NK-92 (cell line): ENCODE results near the gene ATP4B.

Source experiments
- DNase-seq: peaks from one replicate; lab custom pipeline; 2025; ENCODE audit not compliant: unreplicated experiment; lab: John Stamatoyannopoulos, UW

The ATP4B gene

DNA sequence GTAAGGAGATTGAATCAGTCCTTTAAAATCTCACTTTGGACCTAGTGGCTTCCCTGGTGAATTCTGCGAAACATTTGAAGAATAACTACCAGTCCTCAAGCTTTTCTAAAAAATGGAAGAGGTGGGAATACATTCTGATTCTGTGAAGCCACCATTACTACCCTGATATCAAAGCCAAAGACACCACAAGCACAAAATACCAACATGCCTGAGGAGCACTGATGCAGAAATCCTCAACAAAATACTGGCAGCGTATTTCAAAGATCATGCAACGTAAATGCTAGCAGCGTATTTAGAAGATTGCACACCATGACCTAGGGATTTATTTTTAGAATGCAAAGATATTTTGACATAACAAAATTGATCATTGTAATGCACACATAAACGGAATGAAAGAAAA, 14.4 kb downstream of the ATP4B start:
- DNase-seq, result no peak

DNA sequence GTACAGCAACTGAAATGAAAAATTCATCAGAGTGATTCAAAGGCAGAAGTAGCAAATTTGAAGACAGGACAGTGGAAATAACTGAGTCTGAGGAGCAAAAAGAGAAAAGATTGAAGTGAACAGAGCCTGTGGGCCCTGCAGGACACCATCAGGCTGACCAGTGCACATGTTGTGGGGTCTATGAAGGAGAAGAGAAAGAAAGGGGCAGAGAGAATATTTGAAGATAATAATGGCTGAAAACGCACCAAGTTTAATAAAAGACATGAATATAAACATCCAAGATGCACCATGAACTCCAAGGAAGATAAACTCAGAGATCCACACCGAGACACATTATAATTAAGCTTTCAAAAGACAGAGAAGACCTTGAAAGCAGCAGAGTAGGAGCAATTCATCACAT, 15.4 kb downstream of the ATP4B start:
- no peak for DNase-seq

DNA sequence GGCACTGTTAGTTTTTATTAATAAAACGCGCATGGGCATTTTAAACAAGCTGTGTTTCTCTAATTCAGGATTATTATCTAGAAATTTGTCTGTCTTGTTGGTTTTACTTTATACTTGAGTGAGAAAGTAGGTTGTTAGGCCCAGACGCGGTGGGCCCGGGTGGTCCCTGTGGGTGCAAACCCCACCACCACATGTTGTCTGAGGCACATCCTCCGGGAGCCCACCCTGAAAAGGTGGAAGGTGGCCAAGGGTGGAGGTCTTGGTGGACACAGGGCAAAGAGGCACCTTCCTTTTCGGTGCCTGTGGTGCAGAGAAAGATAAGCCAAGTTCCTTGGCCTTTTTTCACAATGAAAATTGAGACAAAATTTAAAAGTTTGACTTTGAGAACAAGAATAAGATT, 16.6 kb downstream of the ATP4B start:
- no peak for DNase-seq

DNA sequence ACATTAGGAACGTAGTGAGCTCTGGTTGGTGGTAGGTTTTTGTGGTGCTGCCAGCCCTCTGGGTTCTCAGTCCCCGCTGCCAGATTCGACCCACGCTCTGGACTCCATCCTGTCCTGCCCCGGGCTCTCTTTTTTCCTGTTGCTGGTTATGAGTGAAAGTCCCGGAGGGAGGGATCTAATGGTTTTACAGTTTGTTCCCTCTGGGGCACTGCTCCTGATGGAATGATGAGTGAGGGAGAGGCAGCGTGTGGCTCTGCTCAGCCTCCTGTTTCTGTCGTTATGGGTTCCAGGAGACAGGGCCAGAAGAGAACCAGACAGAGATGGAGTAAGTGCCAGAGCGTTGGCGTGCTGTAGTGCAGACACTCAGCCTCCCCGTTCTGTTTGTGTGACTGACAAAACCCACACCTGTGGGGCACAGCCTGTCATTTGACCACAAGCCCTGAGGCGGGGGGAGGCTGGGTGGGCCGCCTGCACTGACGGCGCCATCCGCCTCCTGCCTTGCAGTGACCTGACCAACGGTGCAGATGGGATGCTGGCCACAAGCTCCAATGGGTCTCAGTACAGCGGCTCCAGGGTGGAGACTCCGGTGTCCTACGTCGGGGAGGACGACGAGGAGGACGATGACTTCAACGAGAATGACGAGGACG, 18.3 kb downstream of the ATP4B start:
- no peak for DNase-seq

DNA sequence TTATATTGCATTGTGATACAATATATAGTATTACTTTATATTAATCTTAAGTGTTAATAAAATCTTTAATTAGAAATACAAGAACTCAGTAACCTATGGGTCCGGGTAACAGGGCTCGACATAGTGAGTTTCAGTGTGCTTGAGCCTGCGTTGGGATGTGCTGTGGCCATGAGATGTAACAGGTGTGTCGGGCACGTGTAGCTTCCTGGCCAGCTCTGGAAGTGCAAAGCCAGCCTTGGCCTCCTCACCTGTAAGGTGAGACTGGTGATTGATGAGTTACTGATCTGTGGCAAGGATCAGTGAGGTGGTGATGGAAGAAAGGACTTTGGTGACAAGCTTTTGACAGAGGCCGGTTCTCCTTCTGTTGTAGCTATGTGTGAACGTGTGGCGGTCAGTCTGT, 19.2 kb downstream of the ATP4B start:
- DNase-seq, result no peak

DNA sequence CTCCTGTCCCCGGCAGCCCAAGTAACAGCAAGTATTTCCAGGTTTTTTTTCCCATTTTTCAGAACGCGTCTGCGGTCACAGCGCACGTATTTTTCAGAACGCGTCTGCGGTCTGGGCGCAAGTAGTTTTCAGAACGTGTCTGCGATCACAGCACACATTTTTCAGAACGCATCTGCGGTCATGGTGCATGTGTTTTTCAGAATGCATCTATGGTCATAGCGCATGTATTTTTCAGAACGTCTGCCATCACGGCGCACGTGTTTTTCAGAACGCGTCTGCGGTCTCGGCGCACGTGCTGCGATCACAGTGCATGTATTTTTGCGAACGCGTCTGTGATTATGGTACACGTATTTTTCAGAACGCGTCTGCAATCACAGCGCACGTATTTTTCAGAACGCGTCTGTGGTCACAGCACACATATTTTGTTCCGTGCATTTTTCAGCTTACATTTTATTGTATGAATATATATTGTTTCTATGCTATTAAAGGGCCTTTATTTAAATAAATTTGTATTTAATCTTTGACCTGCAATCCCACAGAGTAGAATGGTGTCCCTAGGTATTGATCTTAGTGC, 19.7 kb downstream of the ATP4B start:
- no peak for DNase-seq

DNA sequence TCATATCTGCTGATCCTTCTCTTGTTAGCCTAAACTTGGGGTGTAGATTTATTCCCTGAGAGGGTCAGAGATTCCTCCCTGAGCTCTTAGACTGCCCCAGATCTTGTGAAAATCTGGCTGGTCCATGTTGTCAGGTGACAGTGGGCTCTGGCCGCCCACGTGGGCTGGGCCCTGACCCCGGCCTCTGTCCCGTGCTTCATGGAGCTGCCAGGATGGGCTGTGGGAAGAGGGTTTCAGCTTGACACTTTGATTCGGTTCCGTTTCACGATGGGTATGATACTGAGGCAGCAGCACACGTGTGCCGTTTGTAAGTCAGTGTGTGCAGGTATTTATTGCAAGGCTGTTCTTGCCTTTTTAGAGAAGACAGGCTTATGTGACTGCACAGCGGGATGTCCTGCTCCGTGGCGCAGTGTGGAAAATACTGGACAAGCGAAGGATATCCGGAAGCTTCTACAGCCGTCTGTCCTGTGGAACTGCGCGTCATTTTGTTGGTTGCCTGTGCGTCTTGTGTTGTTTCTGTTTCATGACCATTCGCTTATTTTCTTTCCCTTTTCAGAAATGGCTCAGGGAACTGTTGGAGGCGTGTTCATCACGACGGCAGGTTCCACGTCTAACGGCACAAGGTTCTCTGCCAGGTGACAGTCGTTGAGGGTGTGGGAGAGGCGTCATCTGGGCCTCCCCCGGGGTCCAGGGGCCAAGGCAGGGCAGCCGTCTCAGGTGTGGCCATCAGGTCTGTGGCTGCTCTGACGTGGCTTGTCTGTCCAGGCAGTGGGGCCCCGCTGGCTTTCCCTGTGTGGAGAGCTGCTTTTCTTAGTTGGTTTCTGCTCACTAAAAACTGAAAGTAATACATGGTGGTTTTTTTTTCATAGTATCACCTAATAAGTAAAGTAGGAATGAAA, 20.5 kb downstream of the ATP4B start:
- no peak for DNase-seq

DNA sequence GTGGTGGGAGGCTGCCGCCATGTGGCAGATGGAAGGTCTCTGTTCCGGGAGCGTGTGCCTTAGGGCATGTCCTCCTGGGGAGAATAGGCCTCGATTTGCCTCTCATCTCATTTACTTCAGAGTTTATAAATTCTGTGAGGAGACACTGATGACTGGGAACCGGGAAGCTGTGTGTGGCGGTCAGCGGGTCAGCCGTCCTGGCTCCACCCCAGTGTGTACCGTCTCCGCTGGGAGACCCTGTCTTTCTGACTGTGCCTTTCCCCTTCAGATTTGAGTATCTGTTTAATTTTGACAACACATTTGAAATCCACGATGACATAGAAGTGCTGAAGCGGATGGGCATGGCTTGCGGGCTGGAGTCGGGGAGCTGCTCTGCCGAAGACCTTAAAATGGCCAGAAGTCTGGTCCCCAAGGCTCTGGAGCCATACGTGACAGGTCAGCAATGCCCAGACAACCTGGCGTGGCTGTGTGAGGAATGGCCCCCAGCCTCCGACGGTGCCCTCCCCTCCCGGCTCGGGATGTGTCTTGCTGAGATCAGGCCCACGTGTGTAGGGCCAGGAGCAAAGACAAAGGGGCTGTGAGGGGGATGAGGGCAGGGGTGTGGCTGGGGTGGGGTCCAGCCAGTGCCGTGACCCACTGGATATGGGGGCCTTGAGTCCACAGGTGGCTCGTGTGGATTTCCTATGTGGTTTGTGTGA, 21.6 kb downstream of the ATP4B start:
- no peak for DNase-seq

DNA sequence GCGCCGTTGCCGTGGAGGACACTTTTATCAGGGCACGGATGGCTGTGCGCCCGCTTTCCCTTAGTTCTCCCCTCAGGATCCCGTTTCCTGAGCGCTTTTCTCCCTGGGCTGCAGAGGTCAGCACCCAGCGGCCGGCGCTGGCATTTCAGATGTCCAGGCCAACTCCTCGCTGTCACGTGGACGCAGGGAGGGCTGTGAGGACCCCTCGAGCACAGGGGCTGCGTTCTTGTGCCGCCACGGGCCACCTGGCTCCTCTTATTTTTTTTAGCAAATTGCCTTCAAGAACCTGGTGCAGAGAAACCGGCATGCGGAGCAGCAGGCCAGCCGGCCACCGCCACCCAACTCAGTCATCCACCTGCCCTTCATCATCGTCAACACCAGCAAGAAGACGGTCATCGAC, 22.3 kb downstream of the ATP4B start:
- no peak for DNase-seq

DNA sequence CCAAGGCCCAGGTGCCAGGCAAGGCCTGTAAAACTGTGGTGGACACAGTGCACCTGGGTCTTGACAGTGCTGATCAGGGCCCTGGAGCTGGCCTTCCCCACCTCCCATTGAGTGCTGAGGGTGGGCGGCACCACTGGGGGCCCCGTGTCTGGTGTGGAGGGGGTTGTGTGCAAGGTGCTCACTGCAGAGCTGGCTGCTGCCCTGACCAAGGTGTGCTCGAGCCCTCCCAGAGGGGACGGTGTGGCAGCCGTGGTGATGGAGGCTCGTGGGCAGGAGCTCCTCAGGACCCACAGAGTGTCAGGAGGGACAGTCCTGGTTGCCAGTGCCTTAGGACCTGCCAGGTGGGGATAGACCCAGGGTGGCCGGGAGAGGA, 23.0 kb downstream of the ATP4B start:
- no peak for DNase-seq

DNA sequence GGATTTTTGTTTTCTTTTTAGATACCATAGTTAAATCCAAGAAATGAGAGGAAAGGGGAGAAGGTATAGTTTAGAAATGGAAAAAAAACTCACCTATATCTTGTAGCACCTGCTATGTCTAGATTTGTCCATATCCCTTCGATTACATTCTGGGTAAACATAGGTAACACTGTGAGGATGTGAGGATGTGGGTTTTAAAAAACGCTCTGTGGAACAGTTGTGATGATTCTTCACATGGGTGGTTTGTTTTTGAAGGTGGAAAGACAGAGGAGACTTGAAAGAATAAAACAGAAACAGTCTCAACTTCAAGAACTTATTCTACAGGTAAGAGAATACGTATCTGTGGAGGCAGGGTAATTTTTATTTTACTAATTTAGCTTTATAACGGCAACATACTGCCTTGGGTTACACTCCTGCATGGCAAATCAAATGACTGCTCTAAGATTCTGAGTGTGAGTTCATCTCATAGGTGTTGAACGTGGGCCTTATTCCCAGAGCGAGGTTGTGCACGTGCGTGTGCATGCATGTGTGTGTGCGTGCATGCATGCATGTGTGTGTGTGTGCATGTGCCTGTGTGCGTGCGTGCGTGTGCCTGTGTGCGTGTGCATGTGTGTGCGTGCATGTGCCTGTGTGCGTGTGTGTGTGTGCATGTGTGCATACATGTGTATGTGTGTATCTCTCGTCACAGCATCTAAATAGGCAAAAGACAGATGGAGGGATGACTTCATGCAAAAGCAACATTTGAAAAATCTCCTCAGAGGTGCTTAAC, 23.5 kb downstream of the ATP4B start:
- no peak for DNase-seq

DNA sequence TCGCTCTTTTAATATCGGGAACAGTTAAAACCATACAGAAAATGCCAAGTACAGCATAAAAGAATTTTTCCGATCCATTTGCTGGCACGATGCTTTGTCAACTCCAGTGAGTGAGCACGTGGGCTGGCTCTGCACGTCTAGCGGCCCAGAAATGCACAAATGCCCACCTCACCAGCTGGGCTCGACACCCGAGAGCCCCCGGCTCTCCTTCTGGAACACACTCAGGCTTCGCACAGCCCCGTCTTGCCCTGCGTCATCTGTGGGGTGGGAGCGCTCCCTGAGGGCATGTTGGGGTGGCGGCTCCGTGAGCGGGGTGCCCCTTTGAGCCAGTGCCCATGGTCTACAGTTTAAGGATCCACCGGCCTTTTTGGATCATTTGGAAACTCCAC, 24.5 kb downstream of the ATP4B start:
- DNase-seq, result no peak

DNA sequence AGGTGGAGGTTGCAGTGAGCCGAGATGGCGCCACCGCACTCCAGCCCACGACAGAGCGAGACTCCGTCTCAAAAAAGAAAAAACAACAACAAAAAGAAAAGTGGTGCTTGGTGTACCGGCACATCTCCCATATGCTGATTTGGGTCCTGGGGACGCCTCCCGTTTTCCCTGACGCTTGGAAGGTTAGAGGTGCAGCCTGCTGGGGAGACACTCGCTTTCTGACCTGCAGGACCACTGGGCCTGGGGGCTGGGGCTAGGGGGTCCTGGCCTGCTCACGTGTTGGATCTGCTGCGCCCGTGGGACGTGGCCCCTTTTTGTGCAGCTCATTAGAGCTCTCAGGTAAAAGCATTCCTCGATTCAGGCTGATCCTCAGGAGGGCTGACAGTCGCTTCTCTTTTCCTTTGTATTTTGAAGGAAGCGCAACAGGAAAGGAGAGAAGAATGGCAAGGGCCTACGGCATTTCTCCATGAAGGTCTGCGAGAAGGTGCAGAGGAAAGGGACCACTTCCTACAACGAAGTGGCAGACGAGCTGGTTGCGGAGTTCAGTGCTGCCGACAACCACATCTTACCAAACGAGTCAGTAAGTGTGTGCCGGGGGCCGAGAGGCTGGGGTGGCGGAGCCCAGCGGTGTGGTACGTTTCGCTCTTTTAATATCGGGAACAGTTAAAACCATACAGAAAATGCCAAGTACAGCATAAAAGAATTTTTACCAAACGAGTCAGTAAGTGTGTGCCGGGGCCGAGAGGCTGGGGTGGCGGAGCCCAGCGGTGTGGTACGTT, 25.1 kb downstream of the ATP4B start:
- DNase-seq, result no peak

DNA sequence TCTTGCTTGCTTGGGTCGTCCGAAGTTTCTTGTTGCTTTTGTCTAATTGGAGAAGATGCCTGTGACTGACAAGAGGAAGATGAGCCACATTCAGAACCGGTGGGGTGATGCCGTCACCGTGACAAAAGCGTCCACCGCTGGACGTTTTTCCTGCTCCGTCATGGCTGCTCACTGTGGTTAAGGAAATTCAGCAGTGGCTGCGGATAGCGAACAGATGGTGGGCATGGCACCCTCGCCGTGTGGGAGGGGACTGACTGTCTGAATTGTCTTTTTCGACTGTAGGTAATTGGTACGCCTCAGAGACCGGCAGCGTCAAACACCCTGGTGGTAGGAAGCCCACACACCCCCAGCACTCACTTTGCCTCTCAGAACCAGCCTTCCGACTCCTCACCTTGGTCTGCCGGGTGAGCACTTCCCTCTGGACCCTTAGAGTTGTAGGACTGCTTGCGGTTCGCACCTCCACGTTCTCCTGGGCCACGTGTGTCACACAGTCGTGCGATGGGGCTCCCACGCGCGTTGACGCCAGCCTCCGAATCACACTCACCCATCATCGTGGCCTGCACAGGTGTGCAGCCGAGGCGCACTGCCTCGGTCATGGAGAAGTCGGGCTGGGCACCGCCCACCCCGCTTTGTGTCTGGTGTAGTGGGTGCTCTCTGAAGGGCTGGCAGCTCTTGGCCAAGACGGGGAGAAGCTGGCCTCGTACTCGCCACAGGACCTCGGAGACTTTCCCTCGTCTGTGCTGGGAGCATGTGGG, 26.5 kb downstream of the ATP4B start:
- no peak for DNase-seq

DNA sequence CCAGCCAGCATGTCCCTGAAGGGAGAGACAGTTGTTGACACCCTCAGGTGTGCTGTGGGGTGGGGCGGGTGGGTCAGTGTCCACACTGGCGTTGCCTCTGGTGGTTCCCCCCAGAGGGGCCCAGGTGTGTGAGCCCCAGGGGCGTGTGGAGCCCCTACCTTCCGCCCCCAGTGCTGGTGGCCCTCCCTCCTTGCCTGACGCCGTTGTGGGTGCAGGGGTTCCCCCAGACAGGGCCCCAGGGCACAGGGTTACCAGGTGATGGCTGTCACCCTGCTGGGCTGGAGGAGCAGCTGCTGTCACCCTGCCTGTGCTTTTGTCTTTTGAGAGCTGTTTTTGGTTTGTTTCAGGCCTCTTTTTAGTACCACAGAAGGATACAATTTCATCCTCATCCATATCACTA, 27.2 kb downstream of the ATP4B start:
- DNase-seq, result no peak

DNA sequence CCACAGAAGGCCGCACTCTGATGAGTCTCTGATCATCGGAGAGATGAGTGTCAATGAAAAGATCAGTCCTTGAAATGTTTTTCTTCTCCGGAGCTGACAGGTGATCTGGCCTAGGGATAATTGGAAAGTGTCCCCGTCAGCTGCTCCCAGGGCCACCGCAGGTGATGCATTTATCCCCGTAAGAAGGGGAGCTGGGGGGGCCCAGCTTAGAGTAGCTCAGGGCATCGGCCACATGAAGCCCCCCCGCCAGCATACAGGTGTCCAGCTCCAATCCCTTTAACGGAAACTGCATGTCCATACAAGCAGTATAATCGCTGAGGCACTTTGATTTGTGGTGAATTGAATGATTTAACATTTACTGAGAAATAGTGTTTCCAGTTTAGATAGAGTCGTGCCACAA, 27.7 kb downstream of the ATP4B start:
- no peak for DNase-seq

DNA sequence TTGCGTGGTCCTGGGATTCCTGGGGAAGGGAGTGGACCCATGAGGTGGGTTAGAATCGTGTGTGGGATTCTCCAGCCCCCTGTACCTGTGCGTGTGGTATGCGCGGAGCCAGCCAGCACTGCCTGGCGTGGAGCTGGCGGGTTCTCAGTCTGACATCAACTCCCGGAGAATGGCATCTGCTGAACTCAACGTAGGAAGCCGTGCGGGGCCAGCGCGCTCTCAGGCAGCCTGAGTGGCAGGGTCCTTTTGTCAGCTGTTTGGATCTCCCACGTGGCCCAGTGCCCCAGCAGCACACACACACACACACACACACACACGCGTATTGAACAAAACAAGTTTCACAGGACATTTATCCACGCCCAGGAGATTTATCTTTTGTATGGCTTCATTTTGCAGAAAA, 28.1 kb downstream of the ATP4B start:
- DNase-seq, result no peak

DNA sequence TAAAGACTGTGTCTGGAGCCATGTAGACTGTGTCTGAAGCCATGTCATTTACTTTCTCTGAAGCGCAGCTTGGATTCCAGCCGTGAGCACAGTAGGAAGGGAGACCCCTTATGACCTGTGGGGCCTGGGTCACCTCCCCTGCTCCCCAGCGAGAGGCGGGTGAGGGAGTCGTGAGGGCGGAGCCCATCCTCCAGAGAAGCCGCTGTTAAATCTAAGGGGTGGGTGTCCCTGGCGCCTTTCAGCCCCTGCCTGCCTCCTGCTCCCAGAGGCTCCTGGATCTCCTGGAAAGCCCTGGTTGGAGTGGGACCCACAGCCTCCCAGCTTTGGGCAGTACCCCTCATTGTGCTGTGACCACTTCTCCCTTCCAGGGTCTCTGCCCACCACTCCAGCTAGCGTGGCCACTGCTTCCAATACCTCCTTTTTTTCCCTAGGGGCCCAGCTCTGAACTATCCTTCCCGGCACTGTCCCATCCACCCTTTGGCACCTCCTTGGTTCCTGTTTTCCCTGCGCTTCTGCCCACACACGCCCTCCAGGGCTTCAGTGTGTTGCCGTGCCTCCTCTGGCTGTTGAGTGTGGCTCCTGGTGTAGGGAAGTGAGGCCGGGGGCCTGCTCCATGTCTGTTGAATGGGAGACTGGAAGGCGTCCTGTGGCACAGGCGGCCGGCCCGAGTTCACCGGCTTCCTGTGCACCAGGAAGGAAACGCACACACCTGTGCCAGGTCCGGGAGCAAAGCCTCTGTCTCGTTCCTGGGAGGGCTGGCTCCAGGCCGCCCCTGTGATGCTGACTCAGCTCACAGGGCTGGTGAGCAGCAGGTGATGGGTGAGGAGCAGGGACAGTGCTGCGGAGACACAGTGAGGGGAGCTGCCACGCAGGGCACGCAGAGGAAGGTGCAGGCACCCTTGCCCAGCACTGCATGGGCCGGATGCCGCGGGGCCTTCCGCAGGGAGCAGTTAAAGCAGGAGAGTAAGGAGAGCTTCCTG, 29.4 kb downstream of the ATP4B start:
- no peak for DNase-seq
